HG02938 (cell line): Measurements from ENCODE around the gene BIK.
"Not testable (repeated sequence)": the region's sequence is repeated elsewhere in the genome, so short reads cannot be mapped to it uniquely, and the experiment has no call there.

Experiments used
- ATAC-seq: cut with Tn5 transposase; IDR thresholded peaks from one replicate; pipeline ENCODE4 v1.9.1; 2021; ENCODE audit warnings: mild to moderate bottlenecking, moderate library complexity; ENCODE audit not compliant: unreplicated experiment

BIK gene

GRCh38 chr22:43104056-43104625 lies 6.4 kb upstream of the BIK start:
- ATAC-seq, result not testable (repeated sequence)

GRCh38 chr22:43104950-43105349 lies 5.6 kb upstream of the BIK start:
- ATAC-seq, result not testable (repeated sequence)

- ATAC-seq, result no peak
These were observed 4.2 kb upstream of the BIK start for GRCh38 chr22:43106302-43106701.

- no peak for ATAC-seq
These were observed 1.0 kb upstream of the BIK start for GRCh38 chr22:43109511-43109910.

- no peak for ATAC-seq
These were observed 568 bp upstream of the BIK start for GRCh38 chr22:43109921-43110443.

- ATAC-seq, result no peak
These were observed 525 bp downstream of the BIK start for GRCh38 chr22:43110927-43111623.

- ATAC-seq, result no peak
These were observed 3.1 kb downstream of the BIK start for GRCh38 chr22:43113526-43114251.

GRCh38 chr22:43114958-43115357 lies 4.4 kb downstream of the BIK start:
- ATAC-seq, result no peak

GRCh38 chr22:43116932-43117331 lies 6.4 kb downstream of the BIK start:
- no peak for ATAC-seq

- no peak for ATAC-seq
These were observed 7.7 kb downstream of the BIK start for GRCh38 chr22:43118024-43118849.

GRCh38 chr22:43118953-43119458 lies 8.5 kb downstream of the BIK start:
- no peak for ATAC-seq

- no peak for ATAC-seq
These were observed 16.1 kb downstream of the BIK start for GRCh38 chr22:43126501-43127165.

- no peak for ATAC-seq
These were observed 16.8 kb downstream of the BIK start for GRCh38 chr22:43127166-43127908.

GRCh38 chr22:43128116-43128515 lies 17.6 kb downstream of the BIK start:
- ATAC-seq, result no peak

- no peak for ATAC-seq
These were observed 18.4 kb downstream of the BIK start for GRCh38 chr22:43128928-43129424.

- no peak for ATAC-seq
These were observed 19.2 kb downstream of the BIK start for GRCh38 chr22:43129426-43130425.

GRCh38 chr22:43131773-43132501 lies 21.4 kb downstream of the BIK start:
- ATAC-seq, result no peak

- ATAC-seq, result no peak
These were observed 22.9 kb downstream of the BIK start for GRCh38 chr22:43133401-43133800.
